ENCODE results near the gene TXNL1. TPM values are rescaled to one million over a fixed set of nuclear protein-coding genes. Genes with fewer than 3 reads are reported as not detected.

Gene TXNL1
- total RNA-seq, 1 experiment from 2014 or later = 90.4 TPM

DNA sequence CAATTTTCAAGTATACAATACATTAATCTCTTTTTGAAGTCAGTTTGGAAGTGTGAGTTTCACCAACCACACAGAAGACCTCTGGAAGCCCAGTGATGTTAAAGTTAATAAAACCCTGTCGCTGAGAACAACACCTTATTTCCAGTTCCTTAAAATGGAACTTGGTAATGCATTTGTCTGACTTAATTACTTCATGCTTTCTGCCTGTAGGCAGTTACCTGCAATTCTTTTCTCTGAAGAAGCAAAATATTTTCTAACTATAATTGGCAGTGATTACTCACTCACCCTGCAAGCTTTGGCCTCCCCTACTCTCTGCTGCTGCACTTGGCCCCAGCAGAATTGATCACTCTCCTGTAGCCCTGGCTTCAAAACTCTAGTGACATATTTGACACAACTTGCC is 81.5 kb downstream of the TXNL1 start:
- peaks cover 1% of the 10 kb centered on the region for H3K27me3 Mint-ChIP-seq (ENCODE audit: low read depth)
- Histone ChIP-seq H3K9ac (ENCODE audit: extremely low read depth, insufficient read length, low read length) (no peak overlapping the region), H3K4me1 (ENCODE audit: insufficient read depth, low read length) (no peaks in the 10 kb centered on the region), H2BK5ac (ENCODE audit: insufficient read length, low read length) (no peak overlapping the region), H4K20me1 (ENCODE audit: control insufficient read depth, insufficient read depth, insufficient read length) (no peaks in the 10 kb centered on the region), H3K18ac (ENCODE audit: insufficient read length, low read depth, low read length) (no peak overlapping the region), H4K8ac (replicated peaks; ENCODE audit: insufficient read length, low read depth, low read length) (no peak overlapping the region), H3K79me1 (ENCODE audit: insufficient read depth, low read depth, low read length, poor library complexity, severe bottlenecking) (no peaks in the 10 kb centered on the region), H3K56ac (ENCODE audit: insufficient read length, low read depth, low read length) (no peak overlapping the region), H3K27me3 (ENCODE audit: insufficient read depth, low read length) (no peaks in the 10 kb centered on the region), H3K23me2 (ENCODE audit: insufficient read length, low read depth, low read length, poor library complexity, severe bottlenecking) (no peaks in the 10 kb centered on the region), H3K9me3 (ENCODE audit: control insufficient read depth, low read depth, low read length) (no peaks in the 10 kb centered on the region), H3K4ac (ENCODE audit: low read depth, low read length) (no peak overlapping the region), H2BK15ac (ENCODE audit: low read depth, low read length) (no peak overlapping the region), H3K23ac (ENCODE audit: insufficient read length, low read depth, low read length) (no peak overlapping the region), H3T11ph (ENCODE audit: low read length) (no peak overlapping the region), H3K27ac (ENCODE audit: insufficient read length, low read depth, low read length) (no peak overlapping the region), H2BK20ac (ENCODE audit: low read depth, low read length, poor library complexity, severe bottlenecking) (no peak overlapping the region), H4K91ac (ENCODE audit: insufficient read length, low read depth, low read length) (no peak overlapping the region), H3K4me2 (ENCODE audit: insufficient read depth, insufficient read length, low read length) (no peak overlapping the region), H2BK12ac (ENCODE audit: insufficient read length, low read depth, low read length) (no peak overlapping the region), H3K14ac (ENCODE audit: insufficient read depth, low read length) (no peak overlapping the region), H2AK5ac (ENCODE audit: insufficient read length, low read length) (no peak overlapping the region), H2BK120ac (ENCODE audit: low read depth, low read length, poor library complexity, severe bottlenecking) (no peak overlapping the region), H4K5ac (ENCODE audit: insufficient read length, low read depth, low read length) (no peak overlapping the region), H3K79me2 (ENCODE audit: insufficient read depth, low read length) (no peaks in the 10 kb centered on the region), H2AFZ (ENCODE audit: low read length) (no peak overlapping the region)
- no CpG with 5 or more reads among the region's 1 CpG for WGBS (ENCODE audit: extremely low coverage, insufficient read length, low lambda C conversion rate)
- peaks cover 0 to 12% of the 10 kb centered on the region in 2 experiments; a peak in 2 of 4 replicates for H3K4me1 Mint-ChIP-seq
- no peaks in the 10 kb centered on the region; a peak in 1 of 7 replicates for H3K36me3 Mint-ChIP-seq (ENCODE audit: insufficient read depth in 1 of 3, low read depth in 3 of 3)
- DNase-seq = no peak
- TF ChIP-seq, protein P1, sequence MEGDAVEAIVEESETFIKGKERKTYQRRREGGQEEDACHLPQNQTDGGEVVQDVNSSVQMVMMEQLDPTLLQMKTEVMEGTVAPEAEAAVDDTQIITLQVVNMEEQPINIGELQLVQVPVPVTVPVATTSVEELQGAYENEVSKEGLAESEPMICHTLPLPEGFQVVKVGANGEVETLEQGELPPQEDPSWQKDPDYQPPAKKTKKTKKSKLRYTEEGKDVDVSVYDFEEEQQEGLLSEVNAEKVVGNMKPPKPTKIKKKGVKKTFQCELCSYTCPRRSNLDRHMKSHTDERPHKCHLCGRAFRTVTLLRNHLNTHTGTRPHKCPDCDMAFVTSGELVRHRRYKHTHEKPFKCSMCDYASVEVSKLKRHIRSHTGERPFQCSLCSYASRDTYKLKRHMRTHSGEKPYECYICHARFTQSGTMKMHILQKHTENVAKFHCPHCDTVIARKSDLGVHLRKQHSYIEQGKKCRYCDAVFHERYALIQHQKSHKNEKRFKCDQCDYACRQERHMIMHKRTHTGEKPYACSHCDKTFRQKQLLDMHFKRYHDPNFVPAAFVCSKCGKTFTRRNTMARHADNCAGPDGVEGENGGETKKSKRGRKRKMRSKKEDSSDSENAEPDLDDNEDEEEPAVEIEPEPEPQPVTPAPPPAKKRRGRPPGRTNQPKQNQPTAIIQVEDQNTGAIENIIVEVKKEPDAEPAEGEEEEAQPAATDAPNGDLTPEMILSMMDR (conservative IDR thresholded peaks at IDR 0.05) = no peak
- no peak overlapping the region for H3K27ac Mint-ChIP-seq
- no peak overlapping the region for H3K4me3 Mint-ChIP-seq
- no peaks in the 10 kb centered on the region; a peak in 1 of 5 replicates for H3K9me3 Mint-ChIP-seq
